ENCODE data around the gene PCDH19. TPM values are rescaled to one million over a fixed set of nuclear protein-coding genes. Genes with fewer than 3 reads are reported as not detected.

PCDH19 gene
- total RNA-seq, 1 donor from 2014 or later: under 0.01 TPM

DNA sequence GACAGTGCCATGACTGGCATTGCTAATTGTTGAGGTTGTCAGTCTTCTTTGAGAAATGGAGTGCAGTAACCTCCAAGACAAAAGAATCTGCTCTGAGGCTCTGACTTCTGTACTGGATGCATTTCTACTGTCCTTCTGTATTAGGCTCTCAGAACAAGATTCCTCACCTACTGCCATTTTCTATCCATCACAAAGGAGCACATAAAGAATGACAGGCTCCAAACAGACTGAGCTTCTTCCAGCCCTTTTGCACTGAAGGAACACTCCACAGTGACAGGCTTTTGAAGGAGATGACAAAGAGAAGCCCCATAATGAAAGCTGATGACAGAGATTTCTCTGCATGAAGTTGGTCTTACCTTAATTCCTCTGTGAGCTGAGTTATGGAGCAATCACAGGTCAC lies 162.2 kb downstream of the PCDH19 start:
- H3K36me3 ChIP-seq (ENCODE audit: control insufficient read depth, insufficient read depth, low read length): no peaks in the 10 kb centered on the region
- no peaks in the 10 kb centered on the region for H3K27me3 ChIP-seq (ENCODE audit: control insufficient read depth, insufficient read depth, low read length)
- H3K4me3 ChIP-seq (ENCODE audit: low read depth, low read length): no peak overlapping the region
- TF ChIP-seq, protein P1, sequence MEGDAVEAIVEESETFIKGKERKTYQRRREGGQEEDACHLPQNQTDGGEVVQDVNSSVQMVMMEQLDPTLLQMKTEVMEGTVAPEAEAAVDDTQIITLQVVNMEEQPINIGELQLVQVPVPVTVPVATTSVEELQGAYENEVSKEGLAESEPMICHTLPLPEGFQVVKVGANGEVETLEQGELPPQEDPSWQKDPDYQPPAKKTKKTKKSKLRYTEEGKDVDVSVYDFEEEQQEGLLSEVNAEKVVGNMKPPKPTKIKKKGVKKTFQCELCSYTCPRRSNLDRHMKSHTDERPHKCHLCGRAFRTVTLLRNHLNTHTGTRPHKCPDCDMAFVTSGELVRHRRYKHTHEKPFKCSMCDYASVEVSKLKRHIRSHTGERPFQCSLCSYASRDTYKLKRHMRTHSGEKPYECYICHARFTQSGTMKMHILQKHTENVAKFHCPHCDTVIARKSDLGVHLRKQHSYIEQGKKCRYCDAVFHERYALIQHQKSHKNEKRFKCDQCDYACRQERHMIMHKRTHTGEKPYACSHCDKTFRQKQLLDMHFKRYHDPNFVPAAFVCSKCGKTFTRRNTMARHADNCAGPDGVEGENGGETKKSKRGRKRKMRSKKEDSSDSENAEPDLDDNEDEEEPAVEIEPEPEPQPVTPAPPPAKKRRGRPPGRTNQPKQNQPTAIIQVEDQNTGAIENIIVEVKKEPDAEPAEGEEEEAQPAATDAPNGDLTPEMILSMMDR (IDR thresholded peaks at IDR 0.05; ENCODE audit: insufficient read depth, low read length, severe bottlenecking): no peak
- DNase-seq (ENCODE audit: low read depth): no peak
- no peak for FAIRE-seq

DNA sequence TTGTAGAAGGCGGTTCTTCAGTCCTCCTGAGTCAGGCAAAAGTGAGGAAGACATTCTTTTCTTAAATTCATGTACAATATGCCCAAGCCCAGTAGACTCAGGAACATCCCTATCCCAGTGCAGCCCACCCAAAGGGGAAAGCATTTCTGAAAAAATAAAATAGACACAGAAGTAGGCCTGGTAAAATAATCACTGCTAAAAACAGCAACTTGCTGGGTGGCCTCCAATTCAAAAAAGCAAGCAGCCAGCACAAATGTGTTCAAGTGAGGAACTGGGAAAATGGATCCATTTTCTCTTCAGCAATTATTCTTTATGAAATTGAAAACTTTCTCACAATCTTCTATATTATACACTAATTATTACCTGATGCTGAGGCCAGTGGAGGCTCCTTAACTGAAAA lies 165.4 kb downstream of the PCDH19 start:
- Histone ChIP-seq H3K4me3 (ENCODE audit: low read depth, low read length) (no peak overlapping the region), H3K27me3 (ENCODE audit: control insufficient read depth, insufficient read depth, low read length) (no peaks in the 10 kb centered on the region), H3K36me3 (ENCODE audit: control insufficient read depth, insufficient read depth, low read length) (no peaks in the 10 kb centered on the region)
- DNase-seq (ENCODE audit: low read depth) (no peak), FAIRE-seq (no peak)
- TF ChIP-seq, protein P1 (IDR thresholded peaks at IDR 0.05; ENCODE audit: insufficient read depth, low read length, severe bottlenecking): no peak

Other genes with a start within 250 kb of the PCDH19 start
- not detected in 2 replicates for gene TNMD, start 174.7 kb upstream of the PCDH19 start, total RNA-seq
- gene TSPAN6, start 226.5 kb upstream of the PCDH19 start, total RNA-seq: 16.6 and 18.1 TPM in 2 replicates
- 9.0 and 31.6 TPM in 2 replicates for gene SRPX2, start 233.9 kb upstream of the PCDH19 start, total RNA-seq

All from bronchial epithelial cell (primary cell).